GM19328 (cell line): Measurements from ENCODE around the gene DENND2D.

Experiments used
- ATAC-seq: cut with Tn5 transposase; IDR thresholded peaks from one replicate; pipeline ENCODE4 v1.9.1; 2021; ENCODE audit warnings: mild to moderate bottlenecking, moderate library complexity; ENCODE audit not compliant: unreplicated experiment

The DENND2D gene

DNA sequence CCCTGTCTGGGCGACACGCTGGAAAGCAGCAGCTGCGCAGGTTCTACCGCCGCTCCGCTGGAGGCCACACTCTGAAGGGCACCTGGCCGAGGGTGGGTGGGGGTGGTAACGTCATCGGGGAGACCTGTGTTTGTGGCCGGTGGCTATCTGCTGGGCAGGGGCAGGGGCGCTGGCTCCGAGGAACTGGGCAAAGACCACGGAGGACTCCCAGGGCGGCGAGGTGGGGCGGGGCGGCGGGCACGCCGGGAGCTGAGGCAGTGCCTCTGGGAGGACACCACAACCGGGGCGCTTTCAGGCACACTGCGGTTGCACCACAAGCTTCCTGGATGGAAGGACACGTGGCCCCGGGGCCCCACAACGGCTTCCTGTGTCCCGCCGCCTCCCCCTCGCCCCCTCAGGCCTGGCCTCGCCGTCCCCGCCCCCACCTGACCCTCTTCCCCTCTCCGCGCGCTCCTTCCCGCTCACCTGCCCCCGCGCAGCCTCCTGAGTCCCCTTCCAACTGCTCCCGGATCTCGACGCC is 3.3 kb upstream of the DENND2D start:
- ATAC-seq = peak; percentile 38

DNA sequence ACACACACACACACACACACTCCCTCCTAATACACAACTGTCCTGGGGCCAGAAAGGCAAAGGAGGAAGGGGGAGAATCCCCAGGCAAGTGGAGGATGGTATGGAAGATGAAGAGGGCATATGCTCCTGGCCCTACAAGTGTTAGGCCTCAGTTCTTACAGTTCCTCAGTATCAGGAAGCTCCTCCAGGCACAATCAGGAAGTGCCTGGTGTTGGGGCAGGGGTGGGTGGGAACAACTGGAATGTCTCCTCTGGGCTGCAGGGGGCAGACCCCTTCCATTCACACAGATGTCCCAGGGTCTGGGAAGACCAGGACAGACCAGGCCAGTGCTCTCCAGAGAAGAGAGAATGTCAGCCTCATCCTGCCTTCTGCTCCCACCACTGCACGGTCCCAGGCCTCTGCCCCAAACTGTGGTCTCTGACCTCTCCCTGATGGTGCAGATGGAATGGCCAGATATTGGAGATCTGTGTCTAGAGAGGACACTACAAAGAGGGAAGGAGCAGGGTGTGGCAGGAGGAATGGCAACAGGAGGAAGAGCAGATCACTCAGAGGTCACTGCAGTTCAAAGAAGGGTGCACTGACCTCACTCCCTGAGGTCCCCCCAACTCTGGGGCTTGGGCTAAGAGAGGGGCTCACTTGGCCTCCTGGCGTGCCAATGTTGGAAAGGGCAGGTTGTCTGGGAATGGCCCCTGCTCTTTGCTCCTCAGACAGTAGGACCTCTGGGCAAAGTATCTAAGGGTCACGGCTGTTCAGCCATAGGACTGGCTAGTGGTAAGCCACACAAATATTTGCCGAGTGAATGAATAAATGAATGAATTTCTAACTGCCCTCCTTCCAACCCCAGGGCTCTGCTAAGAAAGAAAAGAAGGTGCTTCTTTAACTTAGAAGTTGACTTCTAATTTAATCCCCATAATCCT is 2.5 kb upstream of the DENND2D start:
- ATAC-seq = no peak

DNA sequence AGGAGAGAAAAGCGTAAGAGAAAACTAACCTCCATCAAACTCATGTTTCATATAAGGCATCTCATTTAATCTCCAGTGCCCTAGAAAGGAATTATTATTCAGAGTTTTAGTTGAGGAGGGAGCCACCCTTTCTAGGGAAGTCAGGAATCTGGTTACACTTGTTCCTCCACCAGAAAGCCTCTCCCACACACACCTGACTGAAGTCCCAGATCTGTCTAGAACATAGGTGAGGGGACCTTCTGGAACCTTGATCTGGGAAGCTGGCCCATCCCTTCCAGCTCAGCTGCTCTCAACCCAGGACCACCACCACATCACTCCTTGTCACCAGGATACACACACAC is 1.9 kb upstream of the DENND2D start:
- ATAC-seq = no peak

DNA sequence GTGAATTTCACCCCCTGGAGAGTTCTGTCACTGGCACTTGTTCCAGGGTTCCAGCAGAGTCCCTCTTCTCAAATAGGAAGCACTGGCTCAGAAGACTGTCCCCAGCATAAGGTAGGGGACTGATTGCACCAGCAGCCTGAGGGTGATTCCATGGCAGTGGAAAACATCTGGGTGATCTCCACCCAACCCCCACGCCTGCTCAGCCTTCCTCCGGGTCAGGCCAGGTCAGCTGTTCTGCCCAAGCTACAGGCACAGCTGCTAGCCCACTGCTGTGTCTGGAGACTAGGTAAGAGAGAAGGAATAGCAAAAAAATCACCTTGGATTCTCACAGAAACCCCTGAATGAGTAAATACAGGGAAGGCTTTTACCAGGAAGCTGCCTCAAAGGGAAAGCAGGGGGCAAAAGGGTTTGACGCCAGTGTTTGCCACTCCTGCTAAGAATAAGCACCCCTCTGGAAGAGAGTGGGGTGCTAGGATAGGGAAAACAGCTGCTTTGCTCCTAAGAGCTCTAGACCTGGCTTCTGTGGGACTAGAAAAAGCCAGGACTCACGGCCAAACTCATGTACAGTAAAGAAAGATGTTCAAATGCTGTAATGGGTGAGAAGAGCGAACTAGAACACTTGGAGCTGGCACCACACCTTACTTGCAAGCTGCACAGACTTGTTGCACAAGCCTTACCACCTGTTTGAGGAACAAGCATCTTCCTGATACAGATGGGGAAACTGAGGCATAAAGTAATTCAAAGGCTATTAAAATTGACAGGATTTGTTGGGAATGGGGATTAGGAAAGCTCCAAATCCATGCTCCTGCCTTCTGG is 1.0 kb upstream of the DENND2D start:
- ATAC-seq = no peak

DNA sequence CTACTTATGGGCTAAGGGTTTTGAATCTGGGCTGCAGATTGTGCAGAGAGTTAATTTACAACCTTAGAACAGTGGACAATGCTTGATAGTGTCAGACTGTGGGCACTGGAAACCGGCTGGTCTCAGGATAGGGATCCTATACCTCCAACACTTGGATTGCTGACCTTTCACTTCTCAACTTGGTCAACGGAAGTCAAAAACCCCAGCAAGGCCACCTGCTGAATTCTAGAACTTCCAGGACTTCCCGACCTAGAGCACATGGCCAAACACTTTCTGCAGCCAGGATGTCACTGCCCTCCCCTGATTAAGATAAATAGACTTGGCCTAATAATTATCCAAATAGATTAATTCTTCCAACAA is 336 bp upstream of the DENND2D start:
- ATAC-seq = no peak

DNA sequence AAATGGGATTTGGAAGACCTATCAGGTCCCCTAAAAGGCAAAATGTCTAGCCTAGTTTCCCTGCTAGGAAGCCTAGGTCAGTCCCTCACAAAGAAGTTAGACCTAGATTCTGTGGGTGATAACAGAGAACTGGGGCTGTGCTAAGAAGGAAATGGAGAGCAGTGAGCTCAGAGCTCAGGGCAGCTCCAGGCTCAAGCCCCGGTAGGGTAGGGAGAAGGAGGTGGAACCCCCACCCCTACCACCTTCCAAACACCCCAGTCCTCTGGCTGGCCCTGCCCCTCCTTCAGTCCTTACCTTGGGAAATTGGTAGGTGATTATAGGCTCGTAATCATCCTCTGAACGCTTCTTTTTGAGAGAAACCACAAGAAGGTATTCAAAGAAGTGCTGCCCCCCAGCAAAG is 1.1 kb downstream of the DENND2D start:
- no peak for ATAC-seq

DNA sequence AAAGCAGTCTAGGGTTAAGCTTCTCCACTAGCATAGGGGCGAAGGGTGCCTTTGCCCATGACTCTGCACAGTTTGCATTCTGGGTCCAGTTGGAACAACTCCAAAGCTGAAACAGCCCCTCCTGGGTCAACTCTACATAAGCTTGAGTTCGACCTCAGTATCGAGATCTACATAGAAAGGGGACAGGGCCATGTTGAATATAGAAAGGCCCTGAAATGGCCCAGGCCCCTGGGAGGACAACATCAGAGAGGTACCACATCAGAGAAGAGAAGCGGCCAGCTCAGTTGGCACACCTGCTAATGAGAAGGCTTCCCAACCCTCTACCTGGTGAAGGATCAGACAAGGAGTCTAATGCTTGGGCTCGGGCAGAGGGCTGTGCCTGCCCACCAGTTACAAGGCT is 1.6 kb downstream of the DENND2D start:
- no peak for ATAC-seq

DNA sequence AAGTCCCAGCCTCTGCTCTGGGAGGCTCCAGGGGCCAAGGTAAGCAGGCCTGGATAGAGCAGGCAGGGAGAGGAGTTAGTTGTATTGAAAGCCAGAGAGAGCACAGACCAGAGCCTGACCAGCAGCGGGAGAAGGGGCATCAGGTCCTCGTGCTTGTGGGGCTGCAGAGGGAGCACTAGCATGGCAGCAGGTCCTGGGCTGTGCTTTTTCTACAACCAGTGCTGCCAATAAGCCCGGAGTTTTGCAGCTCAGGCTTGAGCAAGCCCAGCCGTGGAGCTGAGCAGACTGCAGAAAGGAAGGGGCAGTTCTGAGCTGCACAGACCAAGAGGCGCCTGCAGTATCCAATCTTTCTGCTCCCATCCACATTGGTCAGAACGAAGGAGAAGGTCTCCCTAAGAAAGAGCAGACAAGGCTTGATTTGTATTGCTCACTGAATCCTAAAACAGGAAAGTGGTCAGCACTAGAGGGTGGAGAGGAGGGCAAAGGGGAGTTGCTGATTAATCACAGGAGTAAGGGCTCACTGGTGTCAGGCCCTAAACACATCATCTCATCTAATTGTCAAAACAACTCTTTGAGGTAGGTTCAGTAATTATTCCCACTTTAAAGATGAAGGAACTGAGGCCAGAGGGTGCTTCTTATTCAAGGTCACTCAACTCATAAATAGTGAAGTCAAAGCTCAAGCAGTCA is 2.7 kb downstream of the DENND2D start:
- no peak for ATAC-seq

DNA sequence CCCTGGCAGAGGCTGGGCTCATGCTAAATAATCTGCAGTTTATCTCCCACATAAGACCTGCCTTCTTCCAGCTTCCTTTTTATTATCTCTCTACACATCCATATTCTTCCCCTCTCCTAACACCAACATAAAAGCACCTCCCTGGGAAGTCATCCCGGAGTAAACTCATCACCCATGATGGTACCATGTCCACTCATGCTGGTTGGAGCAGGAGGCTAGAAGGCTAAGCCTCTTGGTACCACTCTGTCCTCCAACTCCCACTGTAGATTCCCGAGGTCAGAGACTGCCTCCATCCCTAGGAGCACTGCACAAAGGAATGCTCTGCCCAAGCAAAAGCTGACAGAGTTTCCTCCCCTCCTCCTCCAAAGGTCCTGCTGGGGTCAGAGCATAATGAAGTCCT is 4.2 kb downstream of the DENND2D start:
- no peak for ATAC-seq

DNA sequence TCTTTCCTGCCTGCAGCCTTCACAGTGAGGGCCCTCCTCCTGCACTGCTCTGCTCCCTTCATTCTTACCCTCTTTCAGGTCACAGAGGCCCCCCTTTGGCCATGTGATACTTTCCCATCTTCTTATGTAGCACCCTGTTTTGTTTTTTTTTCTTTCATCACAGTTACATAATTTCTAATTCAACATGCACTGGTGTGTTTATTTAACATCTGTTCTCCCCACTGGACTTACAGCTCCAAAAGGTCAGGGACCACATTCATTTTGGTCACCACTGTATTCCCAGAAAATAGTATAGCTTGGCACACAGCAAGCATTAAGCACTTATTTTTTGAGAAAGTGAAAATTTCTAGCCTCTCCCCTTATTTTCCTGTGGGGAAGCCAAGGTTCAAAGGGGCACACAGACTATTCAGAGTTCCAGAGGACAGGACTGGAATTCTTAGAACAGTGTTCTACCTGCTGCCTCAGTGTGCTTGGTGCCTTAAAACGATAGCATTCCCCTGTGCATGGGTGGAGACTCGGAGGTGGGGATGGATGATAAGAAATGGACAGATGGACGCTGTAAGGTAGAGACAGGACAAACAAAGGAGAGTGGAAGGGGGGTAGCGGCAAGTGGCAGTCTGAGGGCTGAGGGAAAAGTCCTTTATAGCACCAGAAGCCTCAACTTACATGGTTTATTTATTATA is 5.3 kb downstream of the DENND2D start:
- ATAC-seq = no peak

DNA sequence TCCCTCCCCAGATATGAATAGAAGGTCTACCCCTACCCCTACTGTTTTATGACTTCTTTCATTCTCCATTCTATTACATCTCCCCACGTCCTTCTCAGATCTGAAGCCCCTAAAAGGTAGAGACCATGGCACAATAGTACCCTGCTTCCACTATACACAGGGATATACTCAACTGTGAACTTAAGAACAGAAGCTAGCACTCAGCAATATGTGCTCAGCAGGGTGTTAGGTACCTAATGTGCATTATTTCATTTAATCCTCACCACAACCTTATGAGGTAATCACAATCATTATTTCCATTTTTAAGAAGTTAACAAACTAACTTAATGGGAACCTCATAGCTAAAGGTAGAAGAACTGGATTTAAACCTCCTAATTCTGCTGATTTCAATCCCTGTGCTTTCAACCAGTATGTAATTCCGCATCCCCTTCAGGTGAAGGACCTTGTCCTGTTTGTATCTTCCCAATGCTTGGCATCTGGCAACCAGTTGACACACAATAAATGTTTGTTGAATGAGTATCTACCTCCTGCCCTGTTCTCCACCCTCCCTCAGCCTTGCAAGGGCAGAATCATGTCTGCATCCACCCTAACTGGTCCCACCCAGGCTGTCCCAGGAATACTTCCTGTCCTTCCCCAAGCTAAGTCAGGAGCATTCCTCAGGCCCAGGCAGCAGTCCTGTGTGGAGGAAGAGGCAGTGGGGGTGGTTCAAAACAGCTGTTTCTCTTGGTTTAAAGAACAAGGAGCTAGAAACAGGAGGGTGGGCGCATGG is 6.5 kb downstream of the DENND2D start:
- no peak for ATAC-seq

DNA sequence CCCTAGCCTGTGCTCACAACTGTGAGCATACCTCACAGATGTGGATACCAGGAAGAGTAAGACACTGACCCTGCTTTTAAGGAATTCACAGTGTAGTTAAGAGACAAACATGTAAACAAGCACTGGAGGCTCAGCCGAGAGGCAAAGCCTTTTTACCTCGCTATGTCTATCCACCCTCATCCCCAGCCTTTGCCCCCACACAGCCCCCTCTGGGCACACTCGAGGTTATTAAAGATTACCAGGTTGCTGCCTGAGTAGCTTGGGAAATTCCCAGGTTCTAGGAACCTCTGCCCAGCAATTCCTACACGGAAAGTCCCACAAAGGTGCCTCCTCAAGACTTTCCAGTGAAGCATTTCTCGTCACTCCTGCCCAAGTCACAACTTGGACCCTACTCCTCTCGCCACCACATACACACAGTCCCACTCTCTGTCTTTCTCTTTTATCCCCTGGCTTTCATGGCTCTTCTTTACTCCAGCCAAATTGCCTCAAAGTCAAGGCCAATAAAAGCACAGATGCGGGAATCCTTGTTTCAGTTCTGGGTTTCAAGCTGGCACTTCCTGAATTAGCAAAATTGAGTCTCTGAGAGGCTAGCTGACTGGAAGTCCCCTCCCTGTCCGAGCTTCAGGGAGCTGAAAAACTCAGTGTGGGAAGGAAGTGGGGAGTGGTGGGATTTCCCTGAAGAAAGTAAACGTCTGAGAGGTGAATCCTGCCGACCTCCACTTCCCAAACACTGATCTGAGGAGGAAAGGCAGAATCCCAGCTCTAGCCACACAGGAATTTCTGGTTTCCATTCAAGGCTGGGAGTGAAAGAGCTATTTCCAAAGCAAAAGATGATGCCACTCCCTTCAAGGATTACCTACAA is 7.6 kb downstream of the DENND2D start:
- ATAC-seq = no peak

DNA sequence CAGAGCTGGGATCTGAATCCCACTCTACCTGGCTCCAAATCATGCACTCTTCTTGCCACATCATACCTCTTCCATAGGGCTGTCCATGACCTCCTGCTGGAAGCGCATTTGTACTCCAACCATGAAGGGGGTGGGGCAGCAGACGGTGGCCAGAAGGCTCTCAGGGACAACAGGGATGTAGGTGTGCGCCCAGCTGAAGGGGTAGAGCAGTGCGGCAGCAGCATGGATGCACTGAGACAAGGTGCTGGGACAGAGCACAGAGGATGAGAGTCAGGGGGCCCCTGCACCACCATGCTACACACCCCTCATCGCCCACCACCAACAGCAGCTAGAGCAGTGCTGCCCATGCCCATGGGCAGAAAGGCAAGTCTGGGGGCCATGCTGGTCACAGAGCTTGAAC is 8.4 kb downstream of the DENND2D start:
- ATAC-seq = no peak

DNA sequence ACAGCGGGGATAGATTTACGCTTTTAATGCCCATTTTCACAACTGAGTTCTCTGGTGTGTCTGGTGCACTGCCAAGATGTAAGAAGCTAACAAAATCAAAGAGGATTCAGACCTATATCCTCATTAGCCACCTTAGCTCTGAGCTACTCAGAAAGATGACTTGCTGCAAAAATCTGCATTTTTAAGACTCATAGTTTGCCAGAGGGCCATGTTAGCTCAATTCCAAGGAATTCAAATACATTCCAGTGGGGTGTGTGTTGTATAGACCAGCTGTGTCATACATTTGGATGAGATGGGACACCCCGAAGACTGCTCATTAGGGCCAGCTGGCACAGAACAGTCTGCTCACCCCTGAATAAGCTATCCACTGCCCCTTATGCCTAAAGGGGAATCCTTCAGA is 8.9 kb downstream of the DENND2D start:
- ATAC-seq = no peak

DNA sequence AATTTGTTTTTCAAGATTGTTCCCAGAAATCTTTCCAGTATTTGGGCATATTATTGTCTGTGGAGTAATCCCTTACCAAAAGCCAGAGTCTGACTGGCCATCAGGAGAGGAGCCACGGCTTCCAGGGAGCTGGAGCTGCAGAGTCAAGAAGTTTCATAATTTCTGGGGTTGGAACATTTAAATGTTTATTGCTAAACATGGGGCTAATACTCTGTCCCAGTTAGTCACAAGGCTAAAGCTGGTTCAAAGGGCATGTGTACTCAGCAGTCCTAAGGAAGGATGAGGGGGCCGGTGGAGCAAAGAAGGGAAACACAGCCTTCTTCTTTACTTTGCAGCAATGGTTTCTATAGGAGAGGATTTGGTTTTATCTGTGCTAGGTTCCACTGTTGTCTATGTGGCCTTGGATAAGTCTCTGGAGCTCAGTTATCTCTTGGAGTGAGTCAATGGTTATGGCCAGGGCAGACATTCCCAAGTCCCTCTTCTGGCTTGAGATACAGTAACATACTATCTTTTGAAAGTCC is 9.5 kb downstream of the DENND2D start:
- ATAC-seq = no peak

DNA sequence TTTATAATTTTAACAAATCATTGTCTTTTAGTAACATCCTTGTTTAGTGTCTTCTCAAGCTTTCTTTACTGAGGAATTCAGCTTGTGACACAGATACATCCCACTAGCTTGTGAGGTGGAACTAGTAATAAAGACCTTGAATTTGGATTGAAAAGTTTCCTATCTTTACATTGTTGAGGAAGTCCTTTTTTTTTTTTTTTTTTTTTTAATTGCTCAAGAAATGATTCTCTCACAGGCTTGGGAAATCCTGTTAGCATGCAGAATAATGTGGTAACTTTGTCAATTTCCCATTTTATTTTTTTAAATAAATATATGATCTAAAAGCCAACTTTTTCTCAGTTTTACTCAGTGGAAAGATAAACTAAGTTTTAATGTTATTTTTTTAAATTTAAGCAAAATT is 15.8 kb downstream of the DENND2D start:
- ATAC-seq = no peak

DNA sequence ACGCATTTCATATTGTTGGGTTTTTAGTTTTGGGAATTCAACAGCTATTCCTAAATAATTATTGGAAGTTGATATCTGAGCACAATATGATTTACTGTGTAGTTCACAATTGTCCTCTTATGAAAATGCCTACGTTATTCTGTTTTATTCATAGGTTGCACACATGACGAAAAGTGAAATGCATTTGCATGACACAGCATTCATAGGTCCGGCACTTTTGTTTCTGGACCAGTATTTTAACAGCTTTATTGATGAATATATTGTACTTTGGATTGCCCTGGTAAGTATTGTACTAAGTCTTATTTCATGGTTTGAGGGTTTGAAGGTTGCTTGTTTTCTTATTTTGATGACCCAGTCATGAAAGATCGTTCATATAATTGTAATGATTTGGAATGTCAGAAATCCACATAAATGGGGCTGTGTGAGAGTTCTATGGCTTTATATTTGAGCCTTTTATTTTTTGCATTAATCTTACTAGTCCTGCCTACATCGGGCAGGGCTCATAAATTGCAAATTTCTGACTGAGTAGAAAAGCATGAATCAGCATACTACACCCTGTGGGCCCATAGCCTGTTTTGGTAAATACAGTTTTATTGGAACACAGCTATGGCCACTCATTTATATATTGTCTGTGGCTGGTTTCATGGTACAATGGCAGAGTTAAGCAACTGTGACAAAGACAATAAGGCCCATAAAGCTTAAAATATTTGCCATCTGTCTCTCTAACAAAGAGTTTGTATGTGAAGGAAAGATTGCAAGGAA is 17.0 kb downstream of the DENND2D start:
- ATAC-seq = no peak

DNA sequence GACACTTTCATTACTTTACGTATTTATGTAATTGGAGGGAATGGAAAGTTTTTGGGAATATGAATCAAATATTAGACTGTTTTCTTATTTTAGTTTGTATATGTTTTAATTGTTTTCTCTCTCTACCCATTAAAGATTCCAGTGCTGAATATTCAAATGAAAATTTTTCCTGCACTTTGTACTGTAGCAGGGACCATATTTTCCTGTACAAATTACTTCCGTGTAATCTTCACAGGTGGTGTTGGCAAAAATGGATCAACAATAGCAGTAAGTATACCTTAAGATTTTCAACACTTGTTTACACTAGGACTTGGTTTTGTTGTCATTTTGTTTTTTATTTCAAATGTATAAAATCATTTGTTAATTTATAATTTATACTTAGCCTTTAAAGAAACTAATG is 18.4 kb downstream of the DENND2D start:
- no peak for ATAC-seq
